HFFc6 (cell line): Measurements from ENCODE around the gene NKAPL. TPM values are rescaled to one million over a fixed set of nuclear protein-coding genes. Genes with fewer than 3 reads are reported as not detected.
A peak's percentile ranks its signal among the peaks of the same experiment; 100 is the strongest.

Experiments used
- DNase-seq: peaks from one replicate; pipeline ENCODE4 v3.0.0-alpha.2; 2018
- H3K27ac Mint-ChIP-seq: 2 replicates; pipeline ENCODE4 v1.8.0; 2020; ENCODE audit warnings: mild to moderate bottlenecking, mixed read lengths
- H3K27me3 Mint-ChIP-seq: 2 replicates; pipeline ENCODE4 v1.8.0; 2021; ENCODE audit warnings: mild to moderate bottlenecking, moderate library complexity, mixed read lengths; ENCODE audit not compliant: insufficient read depth
- H3K36me3 Mint-ChIP-seq: 2 replicates; pipeline ENCODE4 v1.8.0; 2021; ENCODE audit warnings: low read depth, mixed read lengths
- H3K4me1 Mint-ChIP-seq: 2 replicates; pipeline ENCODE4 v1.8.0; 2020; ENCODE audit warnings: low read depth, mixed read lengths
- H3K4me3 Mint-ChIP-seq: 2 replicates; pipeline ENCODE4 v1.8.0; 2020; ENCODE audit warnings: mild to moderate bottlenecking, moderate library complexity, mixed read lengths
- H3K9me3 Mint-ChIP-seq: 2 replicates; pipeline ENCODE4 v1.8.0; 2020; ENCODE audit warnings: mild to moderate bottlenecking, mixed read lengths
- CTCF ChIP-seq: fragments of 200-600 bp; sonication (generic); IDR thresholded peaks from 2 replicates; pipeline ENCODE4 v1.5.0; 2021; ENCODE audit warnings: antibody characterized with exemption, mild to moderate bottlenecking
- total RNA-seq, 6 experiments: library from RNA; stranded (reverse); fragmentation: NEBNext Ultra II Directional; extraction: Animal tissue kit (Norgen Biotek cat#: 25700); gene quantifications; 2 replicates in 1 of 6; 3 replicates in 5 of 6; pipeline ENCODE4 v1.2.3, GENCODE V29; 2021

NKAPL gene
- total RNA-seq, 6 experiments from 2014 or later = not detected

GRCh38 chr6:28269492-28269891, 10.4 kb downstream of the NKAPL start:
- Mint-ChIP-seq H3K4me1 (peaks cover 29% of the 10 kb centered on the region), H3K27me3 (no peaks in the 10 kb centered on the region; the same call in 1 of the 2 replicates), H3K4me3 (peak overlapping the region; percentile 18; the same call in 1 of the 2 replicates), H3K36me3 (peaks cover 32% of the 10 kb centered on the region), H3K27ac (peak overlapping the region; percentile 91), H3K9me3 (no peaks in the 10 kb centered on the region)
- TF ChIP-seq CTCF = no peak
- DNase-seq = peak; percentile 88

- no peak for DNase-seq
- Mint-ChIP-seq H3K27me3 (no peaks in the 10 kb centered on the region; the same call in 1 of the 2 replicates), H3K4me1 (peaks cover 12% of the 10 kb centered on the region), H3K27ac (no peak overlapping the region), H3K4me3 (no peak overlapping the region), H3K9me3 (no peaks in the 10 kb centered on the region), H3K36me3 (peaks cover 37% of the 10 kb centered on the region)
- TF ChIP-seq CTCF = no peak
Measured at GRCh38 chr6:28274888-28275287, 15.8 kb downstream of the NKAPL start.

GRCh38 chr6:28277746-28278145, 18.6 kb downstream of the NKAPL start:
- H3K36me3 Mint-ChIP-seq = peaks cover 18% of the 10 kb centered on the region
- peaks cover 1% of the 10 kb centered on the region for H3K27me3 Mint-ChIP-seq
- peaks cover 11% of the 10 kb centered on the region for H3K4me1 Mint-ChIP-seq
- no peak overlapping the region for H3K4me3 Mint-ChIP-seq
- DNase-seq = no peak
- no peak for TF ChIP-seq CTCF
- H3K9me3 Mint-ChIP-seq = peaks cover 3% of the 10 kb centered on the region; the same call in 1 of the 2 replicates
- no peak overlapping the region for H3K27ac Mint-ChIP-seq

- TF ChIP-seq CTCF = no peak
- Mint-ChIP-seq H3K9me3 (peaks cover 5% of the 10 kb centered on the region; the same call in 1 of the 2 replicates), H3K36me3 (peaks cover 28% of the 10 kb centered on the region), H3K27me3 (peaks cover 3% of the 10 kb centered on the region; the same call in 1 of the 2 replicates), H3K4me1 (peaks cover 13% of the 10 kb centered on the region), H3K27ac (peak overlapping the region; percentile 69), H3K4me3 (peak overlapping the region; percentile 95)
- no peak for DNase-seq
Measured at GRCh38 chr6:28280595-28281287, 21.6 kb downstream of the NKAPL start.

- Mint-ChIP-seq H3K4me3 (peak within 1 kb of the TSS; percentile 95), H3K36me3 (peaks cover 22% of the 10 kb centered on the region), H3K27me3 (peaks cover 3% of the 10 kb centered on the region; the same call in 1 of the 2 replicates), H3K27ac (peak within 1 kb of the TSS; percentile 74), H3K4me1 (peaks cover 13% of the 10 kb centered on the region), H3K9me3 (peaks cover 5% of the 10 kb centered on the region; the same call in 1 of the 2 replicates)
- peak; percentile 56 for DNase-seq
- no peak for TF ChIP-seq CTCF
Measured at GRCh38 chr6:28281288-28282064, 22.4 kb downstream of the NKAPL start, which contains the start of gene PGBD1. TSS of gene PGBD1 (plus strand) at chr6:28281572. CDS start at chr6:28283814, 2,242 bp downstream.
